C4-2B (cell line): ENCODE data around the gene PREX1.

Experiments used
- CTCF ChIP-seq: fragments of 450-650 bp; conservative IDR thresholded peaks from 2 replicates; pipeline ENCODE4 v1.5.1; 2017; ENCODE audit warnings: mild to moderate bottlenecking
- ZFX ChIP-seq: fragments of 450-650 bp; IDR thresholded peaks from 2 replicates; pipeline ENCODE4 v1.6.1; 2017

GRCh38 chr20:48695738-48696137 lies 132.1 kb downstream of the PREX1 start:
- TF ChIP-seq CTCF (no peak), ZFX (no peak)
